ENCODE results near the gene MICAL3.
"Not testable (repeated sequence)": the region's sequence is repeated elsewhere in the genome, so short reads cannot be mapped to it uniquely, and the experiment has no call there.

Gene MICAL3

GRCh38 chr22:17990942-17991341 is 33.4 kb downstream of the MICAL3 start:
- DNase-seq, result no peak
- ATAC-seq (replicated peaks), result no peak
- peaks cover 76 to 94% of the 10 kb centered on the region in 2 donors for H3K4me1 Mint-ChIP-seq
- H3K4me3 Mint-ChIP-seq, result no peak overlapping the region
- H3K9me3 Mint-ChIP-seq, result no peaks in the 10 kb centered on the region
- peaks cover 9 to 29% of the 10 kb centered on the region in 2 donors for H3K36me3 Mint-ChIP-seq
- no peaks in the 10 kb centered on the region for H3K27me3 Mint-ChIP-seq
- H3K27ac Mint-ChIP-seq, result peak overlapping the region; percentile 75

- no peak for ATAC-seq (replicated peaks)
- Mint-ChIP-seq H3K9me3 (no peaks in the 10 kb centered on the region), H3K36me3 (peaks cover 9 to 36% of the 10 kb centered on the region in 2 donors), H3K27me3 (no peaks in the 10 kb centered on the region), H3K27ac (peak overlapping the region; percentile 92), H3K4me3 (no peak overlapping the region), H3K4me1 (peaks cover 78 to 94% of the 10 kb centered on the region in 2 donors)
- no peak for DNase-seq
Measured at GRCh38 chr22:17990147-17990546, 34.2 kb downstream of the MICAL3 start.

- H3K27me3 Mint-ChIP-seq, result no peaks in the 10 kb centered on the region
- peaks cover 76 to 92% of the 10 kb centered on the region in 2 donors for H3K4me1 Mint-ChIP-seq
- H3K4me3 Mint-ChIP-seq, result peak overlapping the region in 1 of 2 donors; percentile 18
- H3K9me3 Mint-ChIP-seq, result no peaks in the 10 kb centered on the region
- no peak for ATAC-seq (replicated peaks)
- peak overlapping the region; percentile 92 for H3K27ac Mint-ChIP-seq
- H3K36me3 Mint-ChIP-seq, result peaks cover 11 to 45% of the 10 kb centered on the region in 2 donors
- no peak for DNase-seq
Measured at GRCh38 chr22:17988800-17989513, 35.4 kb downstream of the MICAL3 start.

DNA sequence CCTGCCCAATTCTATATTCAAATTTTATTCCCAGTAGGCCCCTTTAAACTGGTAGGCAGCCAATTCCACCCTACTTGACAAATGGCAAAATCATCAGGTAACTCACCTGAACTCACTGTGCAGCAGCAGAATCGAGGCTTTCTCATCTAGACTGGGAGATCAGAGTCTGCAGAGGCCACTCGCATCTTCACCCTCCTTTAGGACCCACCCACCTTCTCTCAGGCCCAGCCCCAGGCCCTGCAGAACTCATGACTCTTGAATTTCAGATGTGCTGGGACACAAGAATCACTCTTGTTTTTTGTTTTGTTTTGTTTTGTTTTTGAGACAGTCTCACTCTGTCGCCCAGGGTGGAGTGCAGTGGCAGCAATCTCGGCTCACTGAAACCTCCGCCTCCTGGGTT is 38.8 kb downstream of the MICAL3 start:
- no peak for DNase-seq
- Mint-ChIP-seq H3K36me3 (peaks cover 18 to 50% of the 10 kb centered on the region in 2 donors), H3K4me3 (no peak overlapping the region), H3K27me3 (no peaks in the 10 kb centered on the region), H3K9me3 (no peaks in the 10 kb centered on the region), H3K27ac (peak overlapping the region; percentile 89), H3K4me1 (peaks cover 76 to 88% of the 10 kb centered on the region in 2 donors)
- ATAC-seq (replicated peaks), result no peak

- H3K27me3 Mint-ChIP-seq; H3K4me3 Mint-ChIP-seq; DNase-seq; ATAC-seq (replicated peaks); H3K9me3 Mint-ChIP-seq: not testable (repeated sequence)
- peak overlapping the region; percentile 89 for H3K27ac Mint-ChIP-seq
- peaks cover 76 to 89% of the 10 kb centered on the region in 2 donors for H3K4me1 Mint-ChIP-seq
- H3K36me3 Mint-ChIP-seq, result peaks cover 19 to 50% of the 10 kb centered on the region in 2 donors
Measured at GRCh38 chr22:17985071-17985470, 39.3 kb downstream of the MICAL3 start.

DNA sequence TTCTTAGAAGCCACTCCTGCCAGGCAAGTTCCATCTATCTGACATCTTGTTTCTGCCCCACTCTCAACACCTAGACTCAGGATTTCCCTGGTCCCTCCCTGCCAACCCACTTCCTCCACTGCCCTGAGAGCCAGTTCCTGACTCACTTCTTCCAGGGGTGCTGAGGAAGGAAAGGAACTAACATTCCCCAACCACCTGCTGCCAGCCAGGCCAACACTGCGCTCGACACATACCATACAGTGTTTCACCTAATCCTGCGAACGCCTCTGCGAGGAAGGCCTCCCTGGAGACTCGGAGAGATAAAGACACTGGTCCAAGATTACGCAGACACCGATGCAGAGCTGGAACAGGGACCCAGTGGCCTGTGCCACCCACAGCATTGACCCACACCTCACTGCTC is 40.2 kb downstream of the MICAL3 start:
- Mint-ChIP-seq H3K4me3 (no peak overlapping the region), H3K9me3 (no peaks in the 10 kb centered on the region), H3K27ac (peak overlapping the region; percentile 75), H3K27me3 (no peaks in the 10 kb centered on the region), H3K4me1 (peaks cover 71 to 89% of the 10 kb centered on the region in 2 donors), H3K36me3 (peaks cover 16 to 44% of the 10 kb centered on the region in 2 donors)
- DNase-seq (no peak), ATAC-seq (replicated peaks) (peak in 1 of 2 donors; percentile 20)

GRCh38 chr22:17982572-17983141 is 41.7 kb downstream of the MICAL3 start:
- Mint-ChIP-seq H3K27me3 (no peaks in the 10 kb centered on the region), H3K9me3 (no peaks in the 10 kb centered on the region), H3K36me3 (peaks cover 20 to 41% of the 10 kb centered on the region in 2 donors), H3K4me3 (peak overlapping the region in 1 of 2 donors; percentile 5), H3K4me1 (peaks cover 62 to 84% of the 10 kb centered on the region in 2 donors), H3K27ac (peak overlapping the region; percentile 77)
- no peak for DNase-seq
- no peak for ATAC-seq (replicated peaks)

- H3K27ac Mint-ChIP-seq, result no peak overlapping the region
Measured at GRCh38 chr22:17981497-17981896, 42.9 kb downstream of the MICAL3 start.

GRCh38 chr22:17980638-17981051 is 43.7 kb downstream of the MICAL3 start:
- peak; percentile 86 to 88 for ATAC-seq (replicated peaks)
- Mint-ChIP-seq H3K4me1 (peaks cover 58 to 83% of the 10 kb centered on the region in 2 donors), H3K4me3 (peak overlapping the region; percentile 63 to 80), H3K9me3 (peaks cover 2 to 6% of the 10 kb centered on the region in 2 donors), H3K36me3 (peaks cover 21 to 37% of the 10 kb centered on the region in 2 donors), H3K27me3 (no peaks in the 10 kb centered on the region), H3K27ac (peak overlapping the region; percentile 65)
- peak; percentile 43 for DNase-seq

More at GRCh38 chr22:17981497-17981896, 42.9 kb downstream of the MICAL3 start:
- ATAC-seq (replicated peaks) (no peak), DNase-seq (no peak)
- peaks cover 21 to 39% of the 10 kb centered on the region in 2 donors for H3K36me3 Mint-ChIP-seq
- peaks cover 56 to 81% of the 10 kb centered on the region in 2 donors for H3K4me1 Mint-ChIP-seq
- no peaks in the 10 kb centered on the region for H3K27me3 Mint-ChIP-seq
- peak overlapping the region in 1 of 2 donors; percentile 29 for H3K4me3 Mint-ChIP-seq
- H3K9me3 Mint-ChIP-seq, result peaks cover 2 to 6% of the 10 kb centered on the region in 2 donors

DNA sequence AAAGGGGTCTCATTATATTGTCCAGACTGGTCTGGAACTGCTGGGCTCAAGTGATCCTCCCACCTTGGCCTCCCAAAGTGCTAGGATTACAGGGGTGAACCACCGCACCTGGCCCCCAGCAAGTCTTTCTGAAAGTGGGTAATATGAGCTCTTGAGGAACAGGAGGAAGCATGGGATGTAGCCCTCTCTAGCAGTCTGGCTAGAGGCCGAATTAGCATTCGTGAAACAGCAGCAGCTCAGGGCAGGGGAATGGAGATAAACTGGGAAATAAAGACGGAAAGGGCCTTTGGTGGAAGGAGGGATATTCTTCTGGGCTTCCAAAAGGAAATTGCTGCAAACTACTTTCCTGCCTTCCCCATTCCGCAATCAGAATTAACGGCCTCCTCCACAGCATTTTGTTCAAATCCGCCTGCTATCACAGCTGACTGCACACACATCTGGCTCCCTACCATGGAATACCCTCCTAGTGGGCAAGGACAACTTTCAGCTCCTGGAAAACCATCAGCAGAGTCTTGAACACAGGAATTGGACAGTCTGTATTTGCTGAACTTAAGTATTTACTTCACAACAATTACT is 44.3 kb downstream of the MICAL3 start:
- DNase-seq (no peak), ATAC-seq (replicated peaks) (no peak)
- peaks cover 2 to 6% of the 10 kb centered on the region in 2 donors for H3K9me3 Mint-ChIP-seq
- H3K4me3 Mint-ChIP-seq, result peak overlapping the region; percentile 63 to 80
- peak overlapping the region; percentile 65 for H3K27ac Mint-ChIP-seq
- no peaks in the 10 kb centered on the region for H3K27me3 Mint-ChIP-seq
- H3K4me1 Mint-ChIP-seq, result peaks cover 58 to 83% of the 10 kb centered on the region in 2 donors
- H3K36me3 Mint-ChIP-seq, result peaks cover 24 to 37% of the 10 kb centered on the region in 2 donors

DNA sequence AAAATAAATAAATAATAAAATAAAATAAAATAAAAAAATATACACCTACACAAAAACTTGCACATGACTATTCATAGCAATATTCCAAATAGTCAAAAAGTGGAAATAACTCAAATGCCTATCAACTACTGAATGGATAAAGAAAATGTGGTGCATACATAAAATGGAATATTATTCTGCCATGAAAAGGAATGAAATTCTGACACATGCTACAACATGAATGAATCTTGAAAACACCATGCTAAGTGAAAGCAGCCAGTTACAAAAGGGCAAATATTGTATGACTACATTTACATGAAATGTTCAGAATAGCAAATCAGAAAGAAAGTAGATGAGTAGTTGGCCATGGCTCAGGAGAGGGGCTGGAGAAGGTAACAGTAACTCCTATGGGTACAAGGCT is 46.3 kb downstream of the MICAL3 start:
- no peaks in the 10 kb centered on the region for H3K27me3 Mint-ChIP-seq
- ATAC-seq (replicated peaks), result no peak
- no peak for DNase-seq
- H3K36me3 Mint-ChIP-seq, result peaks cover 21 to 31% of the 10 kb centered on the region in 2 donors
- H3K4me3 Mint-ChIP-seq, result no peak overlapping the region
- H3K27ac Mint-ChIP-seq, result peak overlapping the region; percentile 65
- H3K4me1 Mint-ChIP-seq, result peaks cover 56 to 85% of the 10 kb centered on the region in 2 donors
- H3K9me3 Mint-ChIP-seq, result peaks cover 2 to 6% of the 10 kb centered on the region in 2 donors

- Mint-ChIP-seq H3K27me3 (no peaks in the 10 kb centered on the region), H3K36me3 (peaks cover 26 to 35% of the 10 kb centered on the region in 2 donors), H3K4me1 (peaks cover 57 to 87% of the 10 kb centered on the region in 2 donors), H3K9me3 (peaks cover 2 to 6% of the 10 kb centered on the region in 2 donors), H3K4me3 (peak overlapping the region in 1 of 2 donors; percentile 11), H3K27ac (peak overlapping the region; percentile 88)
- no peak for DNase-seq
- no peak for ATAC-seq (replicated peaks)
Measured at GRCh38 chr22:17977371-17977770, 47.0 kb downstream of the MICAL3 start.

DNA sequence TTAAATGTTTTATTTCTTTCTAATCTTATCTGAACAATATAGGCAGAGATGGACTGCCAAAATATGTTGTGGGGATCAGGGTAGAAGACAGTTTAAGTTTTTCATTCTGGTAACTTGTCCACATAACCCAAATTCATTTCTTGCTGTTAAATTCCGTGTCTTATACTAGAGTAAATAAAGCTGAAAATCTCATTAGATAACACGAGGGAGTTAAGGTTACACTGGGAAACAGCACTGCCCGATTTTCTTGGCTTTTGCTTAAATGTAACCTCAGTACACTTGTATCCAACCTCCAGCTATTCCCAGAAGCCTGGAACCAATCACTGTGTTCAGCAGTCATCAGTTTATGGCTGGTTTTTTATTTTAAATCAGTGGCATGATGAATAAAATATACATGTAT is 48.2 kb downstream of the MICAL3 start:
- DNase-seq (no peak), ATAC-seq (replicated peaks) (no peak)
- no peaks in the 10 kb centered on the region for H3K27me3 Mint-ChIP-seq
- H3K9me3 Mint-ChIP-seq, result peaks cover 2 to 6% of the 10 kb centered on the region in 2 donors
- H3K4me3 Mint-ChIP-seq, result no peak overlapping the region
- H3K27ac Mint-ChIP-seq, result peak overlapping the region; percentile 69
- peaks cover 34 to 40% of the 10 kb centered on the region in 2 donors for H3K36me3 Mint-ChIP-seq
- peaks cover 60 to 88% of the 10 kb centered on the region in 2 donors for H3K4me1 Mint-ChIP-seq

DNA sequence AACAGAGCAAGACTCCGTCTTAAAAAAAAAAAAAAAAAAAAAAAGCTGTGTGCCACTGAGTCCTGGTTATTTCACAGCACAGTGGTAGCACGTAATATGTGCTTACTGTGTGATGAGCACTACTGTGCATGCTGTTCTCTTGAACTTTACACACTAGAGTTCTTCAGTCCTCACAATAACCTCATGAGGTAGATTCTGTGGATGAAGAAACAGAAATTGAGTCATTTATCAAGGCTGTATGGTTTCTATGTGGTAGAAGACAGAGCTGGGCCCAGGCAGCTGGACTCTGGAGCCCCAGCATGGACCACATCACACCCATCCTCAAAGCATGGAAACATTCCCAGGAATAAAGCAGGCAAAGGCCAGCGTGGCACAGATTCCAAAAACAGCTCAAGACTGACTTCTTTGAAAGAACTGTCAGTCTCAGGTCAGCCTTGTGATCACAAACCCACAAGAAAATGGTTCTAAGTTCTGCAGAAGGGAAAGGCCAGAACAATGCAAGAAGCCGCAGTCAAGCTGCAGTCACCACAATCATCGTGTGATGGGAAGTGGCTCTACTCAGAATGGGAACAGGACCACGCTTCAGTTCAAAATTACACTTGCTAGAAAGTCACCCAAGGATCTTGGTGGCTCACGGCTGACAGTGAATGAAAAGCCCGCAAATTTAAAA is 49.5 kb downstream of the MICAL3 start:
- Mint-ChIP-seq H3K4me1 (peaks cover 58 to 89% of the 10 kb centered on the region in 2 donors), H3K9me3 (peaks cover 2 to 6% of the 10 kb centered on the region in 2 donors), H3K27me3 (no peaks in the 10 kb centered on the region), H3K4me3 (peak overlapping the region; percentile 53 to 71), H3K27ac (peak overlapping the region; percentile 94), H3K36me3 (peaks cover 33 to 47% of the 10 kb centered on the region in 2 donors)
- ATAC-seq (replicated peaks) (peak; percentile 84 to 87), DNase-seq (peak; percentile 48)

Measured in stimulated activated naive B cell treated with anti-CD40 and anti-IgM and Interleukin-4, amounts not matched to agents 10 μg/mL and 1 μg/mL and 100 μg/mL, for 72 hours (primary cell).